Progenitor cell of endocrine pancreas (in vitro differentiated cells): ENCODE measurements around the gene DCTN2. TPM values are rescaled to one million over a fixed set of nuclear protein-coding genes. Genes with fewer than 3 reads are reported as not detected.

Source experiments
- DNase-seq: peaks from one replicate; pipeline ENCODE4 v3.0.0; 2021; ENCODE audit warnings: low spot score; ENCODE audit not compliant: unreplicated experiment
- H3K27ac Mint-ChIP-seq: 2 replicates; pipeline ENCODE4 v1.8.0; 2021; ENCODE audit warnings: mild to moderate bottlenecking, moderate library complexity, mixed read lengths
- H3K27me3 Mint-ChIP-seq: 2 replicates; pipeline ENCODE4 v1.8.0; 2021; ENCODE audit warnings: mixed read lengths
- H3K36me3 Mint-ChIP-seq: 2 replicates; pipeline ENCODE4 v1.8.0; 2022; ENCODE audit warnings: mixed read lengths; ENCODE audit not compliant: insufficient read depth
- H3K4me1 Mint-ChIP-seq: 2 replicates; pipeline ENCODE4 v1.8.0; 2021; ENCODE audit warnings: low read depth, mixed read lengths
- H3K4me3 Mint-ChIP-seq: 2 replicates; pipeline ENCODE4 v1.8.0; 2021; ENCODE audit warnings: low read depth, mild to moderate bottlenecking, moderate library complexity, mixed read lengths
- H3K9me3 Mint-ChIP-seq: 2 replicates; pipeline ENCODE4 v1.8.0; 2021; ENCODE audit warnings: low read depth, mixed read lengths
- CTCF ChIP-seq: fragments of 200-600 bp; sonication (generic); IDR thresholded peaks from one replicate; pipeline ENCODE4 v1.5.0; 2021; ENCODE audit warnings: antibody characterized with exemption, mild to moderate bottlenecking; ENCODE audit not compliant: unreplicated experiment
- total RNA-seq: library from RNA; stranded (reverse); gene quantifications from 2 replicates; pipeline ENCODE4 v1.2.1, GENCODE V29; 2021

DCTN2 gene
- total RNA-seq, 1 donor from 2014 or later = 144 TPM

GRCh38 chr12:57558864-57559263 is 11.9 kb upstream of the DCTN2 start:
- DNase-seq = no peak
- H3K4me1 Mint-ChIP-seq = no peaks in the 10 kb centered on the region
- H3K36me3 Mint-ChIP-seq = no peaks in the 10 kb centered on the region
- no peak overlapping the region for H3K27ac Mint-ChIP-seq
- H3K4me3 Mint-ChIP-seq = no peak overlapping the region
- H3K27me3 Mint-ChIP-seq = peaks cover 10% of the 10 kb centered on the region
- TF ChIP-seq CTCF = no peak
- H3K9me3 Mint-ChIP-seq = no peaks in the 10 kb centered on the region

- peaks cover 45% of the 10 kb centered on the region for H3K27me3 Mint-ChIP-seq
- DNase-seq = no peak
- H3K4me1 Mint-ChIP-seq = peaks cover 3% of the 10 kb centered on the region
- H3K4me3 Mint-ChIP-seq = no peak overlapping the region
- H3K27ac Mint-ChIP-seq = no peak overlapping the region
- TF ChIP-seq CTCF = no peak
- no peaks in the 10 kb centered on the region for H3K36me3 Mint-ChIP-seq
- no peaks in the 10 kb centered on the region for H3K9me3 Mint-ChIP-seq
These were observed 7.9 kb upstream of the DCTN2 start for GRCh38 chr12:57554897-57555296.

- peaks cover 3% of the 10 kb centered on the region for H3K4me1 Mint-ChIP-seq
- no peaks in the 10 kb centered on the region for H3K36me3 Mint-ChIP-seq
- no peak overlapping the region for H3K4me3 Mint-ChIP-seq
- peaks cover 46% of the 10 kb centered on the region for H3K27me3 Mint-ChIP-seq
- no peak for TF ChIP-seq CTCF
- no peak for DNase-seq
- no peak overlapping the region for H3K27ac Mint-ChIP-seq
- no peaks in the 10 kb centered on the region for H3K9me3 Mint-ChIP-seq
These were observed 7.5 kb upstream of the DCTN2 start for GRCh38 chr12:57554453-57554852.

GRCh38 chr12:57553343-57554202 is 6.6 kb upstream of the DCTN2 start:
- Mint-ChIP-seq H3K4me1 (peaks cover 3% of the 10 kb centered on the region), H3K9me3 (no peaks in the 10 kb centered on the region), H3K36me3 (no peaks in the 10 kb centered on the region), H3K27me3 (peaks cover 55% of the 10 kb centered on the region), H3K27ac (no peak overlapping the region), H3K4me3 (no peak overlapping the region)
- DNase-seq = no peak
- no peak for TF ChIP-seq CTCF

- no peak for TF ChIP-seq CTCF
- no peaks in the 10 kb centered on the region for H3K9me3 Mint-ChIP-seq
- H3K4me1 Mint-ChIP-seq = peaks cover 3% of the 10 kb centered on the region
- H3K36me3 Mint-ChIP-seq = no peaks in the 10 kb centered on the region
- no peak overlapping the region for H3K4me3 Mint-ChIP-seq
- no peak overlapping the region for H3K27ac Mint-ChIP-seq
- DNase-seq = no peak
- H3K27me3 Mint-ChIP-seq = peaks cover 62% of the 10 kb centered on the region
These were observed 5.9 kb upstream of the DCTN2 start for GRCh38 chr12:57552835-57553313.
